Uterus (tissue), 2 donors: ENCODE data around the gene CSF2.

ENCODE experiments used
- CTCF ChIP-seq, 4 experiments: fragments of 200-600 bp in 2 of 4; fragments of 450-650 bp in 2 of 4; sonication (generic) in 2 of 4; IDR thresholded peaks; one replicate each; pipeline ENCODE4 v1.5.1; 2016 to 2019; ENCODE audit warnings: antibody characterized with exemption in 4 of 4, mild to moderate bottlenecking in 2 of 4, moderate library complexity in 1 of 4
- POLR2A ChIP-seq, 2 donors: fragments of 450-650 bp; IDR thresholded peaks; one replicate each; pipeline ENCODE4 v1.6.1; 2016; ENCODE audit warnings: antibody characterized with exemption in 2 of 2, mild to moderate bottlenecking in 1 of 2, moderate library complexity in 1 of 2

GRCh38 chr5:132057498-132058255 is 15.9 kb upstream of the CSF2 start:
- no peak for TF ChIP-seq CTCF (IDR thresholded peaks at IDR 0.05)
- no peak for TF ChIP-seq POLR2A (IDR thresholded peaks at IDR 0.05)
